ENCODE data around the gene CNTN5.

CNTN5 gene

GRCh38 chr11:99240192-99241030 is 219.7 kb downstream of the CNTN5 start:
- no peak overlapping the region for H3K27ac ChIP-seq (ENCODE audit: extremely low read depth, low read depth, low read length)
- no peaks in the 10 kb centered on the region for H3K36me3 ChIP-seq (ENCODE audit: control insufficient read depth in 2 of 2, insufficient read depth in 1 of 2, low read length in 2 of 2)
- CTCF ChIA-PET: no interaction called here
- POLR2A ChIA-PET: no interaction called here
- TF ChIP-seq ZNF148 (tag by site-specific recombination; IDR thresholded peaks at IDR 0.05; ENCODE audit: borderline replicate concordance): no peak
- TF ChIP-seq KLF8 (tag by site-specific recombination; IDR thresholded peaks at IDR 0.05): no peak
- no peak overlapping the region for H3K4me3 ChIP-seq (ENCODE audit: low read depth, low read length)
- no peaks in the 10 kb centered on the region for H3K9me3 ChIP-seq (ENCODE audit: control insufficient read depth, insufficient read depth, low read depth, low read length)
- H3K4me1 ChIP-seq (ENCODE audit: control insufficient read depth, insufficient read depth, low read length): no peaks in the 10 kb centered on the region

- Histone ChIP-seq H3K27ac (ENCODE audit: extremely low read depth, low read depth, low read length) (no peak overlapping the region), H3K4me3 (ENCODE audit: low read depth, low read length) (no peak overlapping the region), H3K4me1 (ENCODE audit: control insufficient read depth, insufficient read depth, low read length) (no peaks in the 10 kb centered on the region), H3K36me3 (ENCODE audit: control insufficient read depth in 2 of 2, insufficient read depth in 1 of 2, low read length in 2 of 2) (no peaks in the 10 kb centered on the region), H3K9me3 (ENCODE audit: control insufficient read depth, insufficient read depth, low read depth, low read length) (no peaks in the 10 kb centered on the region)
- CTCF ChIA-PET: no interaction called here
- POLR2A ChIA-PET: no interaction called here
- TF ChIP-seq ZNF707 (tag by site-specific recombination; IDR thresholded peaks at IDR 0.05) (no peak), ATF2 (tag by site-specific recombination; IDR thresholded peaks at IDR 0.05; ENCODE audit: low read depth) (no peak), ZNF785 (tag by site-specific recombination; IDR thresholded peaks at IDR 0.05) (no peak), RBAK (tag by site-specific recombination; IDR thresholded peaks at IDR 0.05) (no peak), HOXC10 (CRISPR knock-in tag; IDR thresholded peaks at IDR 0.05) (no peak), OVOL3 (tag by site-specific recombination; IDR thresholded peaks at IDR 0.05) (no peak), ZNF302 (tag by site-specific recombination; IDR thresholded peaks at IDR 0.05; ENCODE audit: low read depth) (no peak), KLF17 (tag by site-specific recombination; IDR thresholded peaks at IDR 0.05) (no peak), ZNF221 (tag by site-specific recombination; IDR thresholded peaks at IDR 0.05; ENCODE audit: borderline replicate concordance) (no peak), ZNF701 (tag by site-specific recombination; IDR thresholded peaks at IDR 0.05) (no peak), ZNF704 (tag by site-specific recombination; IDR thresholded peaks at IDR 0.05) (no peak), ZBTB10 (tag by site-specific recombination; IDR thresholded peaks at IDR 0.05) (no peak)
Measured at GRCh38 chr11:99241066-99241465, 220.3 kb downstream of the CNTN5 start.

Measured in HEK293 (cell line).